DND-41 (cell line): Measurements from ENCODE around the gene PLAC8.

Experiments
- CTCF ChIP-seq: IDR thresholded peaks from 2 replicates; pipeline ENCODE4 v1.5.1; 2012; ENCODE audit warnings: borderline replicate concordance, low read length, moderate library complexity, mild to moderate bottlenecking; ENCODE audit not compliant: poor library complexity, severe bottlenecking; ENCODE audit errors: extremely low read depth
- EZH2 ChIP-seq: IDR thresholded peaks from 3 replicates; pipeline ENCODE4 v1.6.1; 2012; ENCODE audit warnings: borderline replicate concordance, low read depth, mild to moderate bottlenecking, moderate library complexity, low read length, inconsistent platforms; ENCODE audit not compliant: severe bottlenecking

- TF ChIP-seq CTCF (no peak), EZH2 (no peak)
Observed at GRCh38 chr4:83139514-83140156, 25.1 kb upstream of the PLAC8 start.
